ENCODE data around the gene ZNF549.
"Not testable (repeated sequence)": the region's sequence is repeated elsewhere in the genome, so short reads cannot be mapped to it uniquely, and the experiment has no call there.

Gene ZNF549

DNA sequence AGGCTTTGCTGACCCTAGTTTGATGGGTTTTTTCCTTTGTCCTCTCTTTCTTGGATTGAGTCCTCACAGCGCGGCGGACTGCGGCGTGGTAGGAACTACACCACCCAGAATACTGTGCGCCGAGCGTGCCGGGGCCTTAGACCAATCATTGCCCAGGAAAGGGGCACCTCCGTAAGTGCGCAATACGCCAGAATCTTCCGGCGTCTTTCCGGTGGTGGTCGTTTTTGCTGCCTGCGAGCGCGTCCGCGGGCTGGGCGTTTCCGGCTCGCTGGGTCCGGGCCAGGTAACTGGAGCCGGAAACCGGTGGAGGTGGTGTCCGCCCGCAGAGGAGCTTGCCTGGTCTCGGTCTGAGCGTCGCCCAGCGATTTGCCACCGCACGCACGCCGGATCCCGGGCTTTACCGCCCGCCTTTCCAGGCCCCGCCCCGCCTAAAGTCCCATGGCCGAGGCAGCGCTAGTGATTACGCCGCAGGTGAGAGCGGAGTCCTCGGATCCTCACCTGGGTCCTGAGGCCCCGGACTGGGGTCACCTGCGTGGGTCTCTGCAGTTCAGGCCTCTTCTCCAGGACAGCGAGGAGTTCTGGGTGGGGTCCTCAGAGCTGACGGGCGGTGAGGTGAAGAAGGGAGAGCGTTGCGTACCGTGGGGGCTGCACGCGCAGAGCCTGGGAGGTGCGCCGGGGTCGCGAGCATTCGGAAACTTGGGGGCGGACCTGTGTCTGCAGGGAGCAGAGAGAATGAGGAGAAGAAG, at the start of gene ZNF549:
Gene ZNF549 (plus strand): TSS at position 221 of the 746 bp plus-strand sequence. CDS start 218 bp downstream, at position 439.
- DNase-seq, result peak; percentile 97

DNA sequence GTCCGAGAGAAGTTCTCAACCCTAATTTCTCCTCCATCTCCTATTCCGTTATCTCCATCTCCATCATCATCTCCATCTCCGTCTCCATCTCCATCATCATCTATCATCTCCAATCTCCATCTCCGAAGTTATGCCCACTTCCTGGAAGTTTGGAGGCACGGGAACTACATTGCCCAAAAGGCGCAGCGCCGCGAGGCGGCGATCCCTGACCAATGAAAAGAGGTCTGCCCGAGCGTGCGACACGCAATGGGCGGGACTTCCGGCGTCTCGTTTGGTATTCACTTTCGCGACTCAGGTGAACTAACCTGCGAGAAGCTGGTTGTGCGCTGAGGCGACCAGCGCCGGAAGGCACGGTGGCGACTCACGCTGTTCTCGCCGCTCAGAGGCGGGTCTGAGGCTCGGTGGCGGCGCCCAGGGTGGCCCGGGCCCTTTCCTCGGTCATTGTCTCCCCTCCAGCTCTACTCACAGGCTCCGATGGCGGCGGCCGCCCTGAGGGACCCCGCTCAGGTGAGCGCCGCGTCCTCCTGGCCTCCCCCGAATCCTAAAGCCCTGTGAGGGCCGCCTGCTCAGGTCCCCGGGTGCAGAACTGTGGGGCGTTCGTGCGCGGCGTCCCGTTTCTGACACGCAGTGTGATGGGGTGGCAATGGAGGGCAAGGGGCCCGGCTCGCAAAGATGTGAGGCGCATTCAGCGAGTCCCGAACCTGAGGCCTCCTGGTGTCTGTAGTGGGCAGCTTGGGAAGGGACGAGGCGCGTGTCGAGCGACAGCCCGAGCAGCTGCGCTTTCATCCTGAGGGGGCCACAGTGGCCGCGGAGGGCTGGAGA, 39.5 kb upstream of the ZNF549 start, which contains the start of gene ZNF419:
Gene ZNF419 (plus strand): TSS at position 274 of the 822 bp plus-strand sequence. CDS start 201 bp downstream, at position 475.
- DNase-seq, result peak; percentile 94

DNA sequence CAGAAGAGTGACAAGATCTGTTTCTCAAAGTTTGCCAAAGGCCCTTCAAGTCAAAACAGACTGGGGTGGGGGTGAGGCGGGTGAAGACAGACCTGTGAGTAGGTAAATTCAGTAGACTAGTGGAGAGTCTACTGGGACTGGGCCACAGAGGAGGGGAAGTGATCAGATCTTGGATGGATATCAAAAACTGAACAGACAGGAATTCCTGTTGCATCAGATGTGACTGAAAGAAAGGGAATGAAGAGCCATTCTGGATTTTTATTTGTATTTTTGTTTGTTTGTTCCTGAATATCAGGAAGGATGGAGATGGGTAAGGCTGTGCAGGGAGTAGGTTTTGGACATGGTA, 38.9 kb upstream of the ZNF549 start:
- DNase-seq, result not testable (repeated sequence)

DNA sequence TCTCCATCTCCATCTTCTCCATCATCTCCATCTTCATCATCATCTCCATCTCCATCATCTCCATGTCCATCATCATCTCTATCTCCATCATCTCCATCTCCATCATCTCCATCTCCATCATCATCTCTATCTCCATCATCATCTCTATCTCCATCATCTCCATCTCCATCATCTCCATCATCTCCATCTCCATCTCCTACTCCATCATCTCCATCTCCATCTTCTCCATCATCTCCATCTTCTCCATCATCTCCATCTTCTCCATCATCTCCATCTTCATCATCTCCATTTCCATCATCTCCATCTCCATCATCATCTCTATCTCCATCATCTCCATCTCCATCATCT, 27.9 kb upstream of the ZNF549 start:
- not testable (repeated sequence) for DNase-seq

DNA sequence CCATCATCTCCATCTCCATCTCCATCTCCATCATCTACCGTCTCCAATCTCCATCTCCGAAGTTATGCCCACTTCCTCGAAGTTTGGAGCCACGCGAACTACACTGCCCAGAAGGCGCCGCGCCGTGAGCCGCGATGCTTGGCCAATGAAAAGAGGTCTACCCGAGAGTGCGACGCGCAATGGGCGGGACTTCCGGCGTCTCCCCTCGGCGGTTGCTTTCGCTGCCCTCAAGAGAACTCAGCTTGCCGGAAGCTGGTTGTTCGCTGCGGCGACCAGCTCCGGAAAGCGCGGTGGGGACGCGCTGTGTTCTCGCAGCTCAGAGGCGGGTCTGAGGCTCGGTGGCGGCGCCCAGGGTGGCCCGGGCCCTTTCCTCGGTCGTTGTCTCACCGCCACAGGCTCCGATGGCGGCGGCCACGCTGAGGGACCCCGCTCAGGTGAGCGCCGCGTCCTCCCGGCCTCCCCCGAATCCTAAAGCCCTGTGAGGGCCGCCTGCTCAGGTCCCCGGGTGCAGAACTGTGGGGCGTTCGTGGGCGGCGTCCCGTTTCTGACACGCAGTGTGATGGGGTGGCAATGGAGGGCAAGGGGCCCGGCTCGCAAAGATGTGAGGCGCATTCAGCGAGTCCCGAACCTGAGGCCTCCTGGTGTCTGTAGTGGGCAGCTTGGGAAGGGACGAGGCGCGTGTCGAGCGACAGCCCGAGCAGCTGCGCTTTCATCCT, 27.3 kb upstream of the ZNF549 start, which contains the start of gene ZNF773:
Gene ZNF773 (plus strand): TSS at position 259 of the 716 bp plus-strand sequence. CDS start 143 bp downstream, at position 402.
- DNase-seq, result peak; percentile 98

DNA sequence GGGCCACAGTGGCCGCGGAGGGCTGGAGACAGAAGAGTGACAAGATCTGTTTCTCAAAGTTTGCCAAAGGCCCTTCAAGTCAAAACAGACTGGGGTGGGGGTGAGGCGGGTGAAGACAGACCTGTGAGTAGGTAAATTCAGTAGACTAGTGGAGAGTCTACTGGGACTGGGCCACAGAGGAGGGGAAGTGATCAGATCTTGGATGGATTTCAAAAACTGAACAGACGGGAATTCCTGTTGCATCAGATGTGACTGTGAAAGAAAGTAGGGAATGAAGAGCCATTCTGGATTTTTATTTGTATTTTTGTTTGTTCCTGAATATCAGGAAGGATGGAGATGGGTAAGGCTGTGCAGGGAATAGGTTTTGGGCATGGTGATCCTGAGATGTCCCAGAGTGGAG, 26.8 kb upstream of the ZNF549 start:
- DNase-seq, result peak; percentile 26

DNA sequence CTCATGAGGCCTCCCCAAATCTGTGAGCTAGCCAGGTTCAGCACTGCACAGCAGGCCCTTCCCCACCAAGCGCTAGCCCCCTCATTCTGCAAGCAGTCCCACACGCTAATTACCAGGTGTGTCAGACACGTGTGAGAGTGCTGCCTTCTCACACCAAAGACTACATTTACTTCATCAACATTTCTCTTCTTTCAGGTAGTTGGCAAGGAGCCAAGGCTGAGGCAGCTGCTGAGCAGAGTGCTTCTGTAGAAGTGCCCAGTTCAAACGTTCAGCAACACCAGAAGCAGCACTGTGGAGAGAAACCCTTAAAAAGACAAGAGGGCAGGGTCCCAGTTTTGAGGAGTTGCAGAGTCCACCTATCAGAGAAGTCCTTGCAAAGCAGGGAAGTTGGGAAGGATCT, 21.0 kb upstream of the ZNF549 start:
- DNase-seq, result no peak

DNA sequence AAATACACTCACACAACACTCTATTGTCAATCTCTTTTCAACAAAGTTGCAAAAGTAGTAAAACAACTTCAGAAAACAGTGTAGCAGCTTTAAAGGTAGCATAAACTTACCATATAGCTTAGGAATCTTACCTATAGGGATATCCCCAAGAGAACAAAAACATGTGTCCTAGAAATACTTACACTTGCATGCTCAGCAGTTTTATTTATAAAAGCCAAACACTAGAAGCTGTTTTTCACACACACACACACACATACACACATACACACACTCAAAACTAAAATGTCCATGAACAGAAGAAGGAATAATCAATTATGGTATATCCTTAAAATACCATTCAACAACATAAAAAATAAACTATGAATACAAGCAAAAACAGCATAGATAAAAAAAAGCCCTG, 15.7 kb upstream of the ZNF549 start:
- no peak for DNase-seq

DNA sequence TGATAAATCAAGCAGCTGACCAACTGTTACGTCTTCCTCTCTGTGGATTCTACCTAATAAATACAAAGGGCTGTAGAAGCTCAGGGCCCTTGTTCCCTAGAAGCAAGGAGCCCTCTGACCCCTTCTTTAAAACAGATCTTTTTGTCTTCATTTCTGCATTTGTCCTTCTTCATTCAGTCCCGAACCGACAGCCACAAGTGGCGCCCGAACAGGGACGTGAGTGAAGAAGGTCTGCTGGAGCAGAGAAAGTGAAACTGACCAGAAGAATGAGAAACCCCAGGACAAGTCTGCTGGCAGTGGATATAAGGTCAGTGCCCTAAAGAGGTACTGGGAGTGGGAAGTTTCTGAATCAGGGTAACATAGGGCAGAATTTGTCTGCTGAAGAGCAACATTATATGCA, 14.3 kb upstream of the ZNF549 start:
- no peak for DNase-seq

DNA sequence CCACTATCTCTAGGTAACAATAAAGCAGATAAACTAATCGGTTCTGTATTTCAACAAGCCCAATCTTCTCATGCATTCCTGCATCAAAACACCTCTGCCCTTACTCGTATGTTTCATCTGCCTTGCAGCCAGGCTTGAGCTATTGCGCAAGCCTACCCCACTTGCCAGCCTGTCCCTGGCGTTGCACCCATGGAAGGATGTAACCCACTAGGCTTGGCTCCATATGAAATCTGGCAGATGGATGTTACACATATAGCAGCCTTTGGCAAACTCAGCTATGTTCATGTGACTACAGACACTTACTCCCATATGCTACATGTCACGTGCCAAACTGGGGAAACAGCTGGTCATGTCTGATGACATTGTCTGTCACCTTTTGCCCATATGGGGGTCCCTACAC, 11.9 kb upstream of the ZNF549 start:
- DNase-seq, result no peak

DNA sequence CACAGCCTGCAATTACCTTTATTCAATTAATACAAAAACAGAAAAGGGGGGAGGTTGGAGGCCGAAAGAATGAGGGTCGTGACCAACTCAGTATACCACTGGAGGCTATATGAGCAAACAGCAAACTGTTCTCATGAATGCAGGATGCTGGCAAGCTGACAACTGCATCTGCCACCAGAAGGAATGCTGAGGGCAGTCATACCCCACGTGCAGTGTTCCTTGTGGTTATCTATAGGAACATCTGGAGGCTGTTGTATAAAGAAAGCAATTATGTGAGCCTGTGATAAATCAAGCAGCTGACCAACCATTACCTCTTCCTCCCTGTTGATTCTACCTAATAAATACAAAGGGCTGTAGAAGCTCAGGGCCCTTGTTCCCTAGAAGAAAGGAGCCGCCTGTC, 9.1 kb upstream of the ZNF549 start:
- not testable (repeated sequence) for DNase-seq

DNA sequence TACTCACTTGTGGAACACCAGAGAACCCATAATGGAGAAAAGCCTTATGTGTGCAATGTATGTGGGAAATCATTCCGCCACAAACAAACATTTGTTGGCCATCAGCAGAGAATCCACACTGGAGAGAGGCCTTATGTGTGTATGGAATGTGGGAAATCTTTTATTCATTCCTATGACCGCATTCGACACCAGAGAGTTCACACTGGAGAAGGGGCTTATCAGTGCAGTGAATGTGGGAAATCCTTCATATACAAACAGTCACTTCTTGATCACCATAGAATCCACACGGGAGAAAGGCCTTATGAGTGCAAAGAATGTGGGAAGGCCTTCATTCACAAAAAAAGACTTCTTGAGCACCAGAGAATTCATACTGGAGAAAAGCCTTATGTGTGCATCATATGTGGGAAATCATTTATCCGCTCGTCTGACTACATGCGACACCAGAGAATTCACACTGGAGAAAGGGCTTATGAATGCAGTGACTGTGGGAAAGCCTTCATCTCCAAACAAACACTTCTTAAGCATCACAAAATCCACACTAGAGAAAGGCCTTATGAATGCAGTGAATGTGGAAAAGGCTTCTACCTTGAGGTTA, 10.9 kb downstream of the ZNF549 start:
- DNase-seq, result no peak

DNA sequence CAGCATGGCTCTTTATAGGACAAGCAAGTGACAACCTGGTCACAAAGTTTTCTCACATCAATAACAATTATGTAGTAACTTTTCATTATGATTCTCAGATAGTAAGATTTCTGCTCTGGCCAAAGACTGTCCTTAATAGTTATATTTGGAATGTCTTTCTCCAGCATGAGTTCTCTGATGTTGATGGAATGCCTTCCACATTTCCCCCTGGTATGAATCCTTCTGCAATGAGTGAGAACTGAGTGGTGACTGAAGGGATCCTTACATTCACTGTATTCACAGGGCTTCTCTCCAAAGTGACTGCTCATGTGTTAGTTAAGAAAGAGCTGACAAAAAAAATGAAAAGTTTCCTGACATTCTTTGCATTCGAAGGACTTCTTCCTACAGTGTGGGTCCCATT, 19.4 kb downstream of the ZNF549 start:
- no peak for DNase-seq

DNA sequence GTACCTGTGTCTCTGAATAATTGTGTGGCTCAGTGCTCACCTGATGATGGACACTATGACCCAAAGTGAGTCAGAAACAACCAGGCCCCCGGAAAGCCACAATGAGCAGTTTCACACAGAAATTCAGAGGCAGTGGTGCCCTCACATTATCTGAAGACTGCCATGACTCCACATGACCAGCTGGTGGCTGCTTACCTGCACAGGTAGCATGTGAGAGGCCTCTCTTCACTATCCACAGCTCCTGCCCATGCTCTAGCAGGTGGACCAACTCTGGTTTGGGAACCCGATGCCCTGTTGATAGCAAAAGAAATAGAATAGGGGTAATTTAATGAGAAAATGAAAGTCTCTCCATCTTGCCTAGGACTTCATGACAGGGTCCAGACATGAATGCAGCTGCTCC, 25.3 kb downstream of the ZNF549 start:
- no peak for DNase-seq

DNA sequence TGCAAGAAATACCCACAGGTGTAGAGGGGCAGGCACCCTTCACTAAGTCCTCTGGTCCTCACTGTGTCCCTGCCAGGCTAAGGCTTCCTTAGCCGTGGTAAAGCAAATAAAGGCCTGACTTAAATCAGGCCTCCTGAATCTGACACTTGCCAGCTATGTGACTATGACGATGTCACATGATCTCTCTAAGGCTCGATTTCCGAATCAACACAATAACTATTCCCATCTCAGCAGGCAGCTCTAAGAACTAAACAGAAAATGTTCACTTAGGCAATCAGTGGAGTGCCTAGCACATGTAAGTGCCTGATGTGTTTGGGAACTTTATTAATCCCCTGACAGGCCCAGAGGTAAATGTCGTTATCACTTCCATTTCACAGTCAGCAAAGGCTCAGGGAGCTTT, 30.5 kb downstream of the ZNF549 start:
- no peak for DNase-seq

DNA sequence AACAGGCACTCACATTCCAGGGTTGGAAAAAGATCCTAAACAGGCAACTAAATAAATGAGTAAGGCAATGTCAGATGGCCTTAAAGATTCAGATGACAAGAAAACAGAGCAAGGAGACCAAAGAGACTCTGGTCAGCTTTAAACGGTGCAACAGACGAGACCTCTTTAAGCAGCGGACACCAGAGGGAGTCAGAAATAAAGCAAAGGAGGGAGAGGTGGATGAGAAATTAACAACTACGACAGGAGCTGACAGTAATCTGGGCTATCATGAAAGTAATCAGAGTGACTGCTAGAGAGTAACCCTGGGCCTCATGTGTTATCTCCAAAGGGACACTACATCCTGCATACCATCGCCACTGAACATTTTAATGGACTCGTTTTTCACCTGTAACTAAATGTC, 31.4 kb downstream of the ZNF549 start:
- DNase-seq, result peak; percentile 48

DNA sequence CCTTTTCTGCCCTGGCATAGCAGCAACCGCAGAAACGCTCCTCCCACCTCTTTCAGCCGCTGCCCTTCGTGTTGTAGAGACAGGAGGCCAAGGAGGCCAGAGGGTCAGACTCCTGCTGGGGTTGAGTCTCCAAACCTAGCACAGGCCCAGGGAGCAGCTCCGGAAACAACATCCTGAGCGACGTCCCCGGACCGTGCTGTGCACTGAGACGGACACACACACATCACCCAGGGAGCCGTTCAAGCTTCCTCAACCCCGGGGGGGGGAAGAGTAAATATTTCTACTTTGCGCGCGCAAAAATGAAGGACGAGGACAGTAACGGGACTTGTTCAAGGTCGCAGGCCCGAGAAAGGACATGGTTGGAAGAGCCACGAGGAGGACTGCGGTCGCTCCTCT, 31.9 kb downstream of the ZNF549 start:
- peak; percentile 62 for DNase-seq

DNA sequence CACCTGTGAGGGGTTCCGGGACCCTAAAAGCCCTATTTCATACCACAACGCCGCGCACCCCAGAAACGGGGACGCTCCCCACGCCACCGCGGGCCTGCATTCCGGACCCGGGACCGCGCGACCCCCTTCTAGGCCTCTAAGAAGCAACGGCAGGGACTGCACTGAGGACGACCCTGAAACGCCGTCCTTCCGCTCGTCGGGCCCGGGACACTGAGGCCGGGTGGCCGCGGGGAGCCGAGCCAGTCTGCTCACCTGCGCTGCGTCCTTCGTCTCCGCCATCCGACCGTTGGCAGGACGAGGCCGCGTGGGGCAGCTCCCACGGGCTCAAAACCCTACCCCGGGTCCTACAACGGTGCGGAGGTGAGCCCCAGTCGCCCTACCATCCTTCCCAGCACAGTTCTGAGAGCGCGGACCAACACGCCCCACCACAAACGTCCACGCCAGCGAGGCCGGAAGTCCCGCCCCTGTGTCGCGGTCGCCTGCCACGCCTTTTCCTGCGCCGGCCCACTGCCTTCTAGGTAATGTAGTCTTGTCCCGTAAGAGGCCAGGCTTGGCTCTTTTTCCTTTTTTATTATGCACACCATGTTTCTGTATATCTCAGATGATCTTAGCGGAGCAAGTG, 32.4 kb downstream of the ZNF549 start, which contains the start of gene ZNF550:
Gene ZNF550 (minus strand): TSS at position 460 of the 622 bp plus-strand sequence. CDS start 181 bp downstream, at position 279.
- peak; percentile 96 for DNase-seq

DNA sequence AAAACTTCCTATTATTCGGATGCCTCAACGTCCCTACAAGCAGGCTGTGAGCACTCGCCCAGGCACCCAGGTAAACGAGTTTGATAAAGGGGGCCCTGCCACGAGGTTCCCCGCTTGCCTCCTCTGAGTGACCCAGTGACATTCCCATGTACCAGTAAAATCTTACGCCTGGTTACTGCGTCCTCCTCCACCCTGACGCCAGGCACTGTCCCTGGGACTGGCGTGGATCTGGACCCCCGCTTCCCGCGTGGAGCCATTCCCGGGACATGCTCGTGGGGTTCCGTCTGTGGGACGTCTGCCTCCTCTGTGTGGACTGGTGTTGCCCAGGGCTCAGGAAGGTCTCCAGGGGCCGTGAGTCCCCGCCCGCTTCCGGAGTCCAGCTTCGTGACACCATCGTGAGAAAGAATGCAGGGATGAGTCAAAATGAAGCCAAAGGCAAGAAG, 32.9 kb downstream of the ZNF549 start:
- peak; percentile 13 for DNase-seq

DNA sequence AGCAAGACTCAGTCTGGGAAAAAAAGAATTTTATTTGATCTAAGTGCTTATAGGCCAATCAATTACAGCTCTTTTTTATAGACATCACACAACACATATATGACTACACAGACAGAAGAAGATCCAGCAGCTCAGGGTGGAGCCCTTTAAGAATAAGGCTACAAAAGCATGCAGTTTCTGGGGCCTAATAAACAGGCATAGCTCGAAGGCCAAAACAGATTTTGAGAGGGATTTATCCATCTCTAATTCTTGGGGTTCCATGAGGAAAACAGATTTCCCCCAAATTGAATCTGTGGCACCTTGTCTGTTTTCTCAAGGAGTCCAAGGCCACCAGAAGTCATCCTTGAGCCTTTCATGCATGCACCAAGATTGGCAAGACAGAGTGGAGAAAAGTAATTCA, 36.4 kb downstream of the ZNF549 start:
- DNase-seq, result no peak

DNA sequence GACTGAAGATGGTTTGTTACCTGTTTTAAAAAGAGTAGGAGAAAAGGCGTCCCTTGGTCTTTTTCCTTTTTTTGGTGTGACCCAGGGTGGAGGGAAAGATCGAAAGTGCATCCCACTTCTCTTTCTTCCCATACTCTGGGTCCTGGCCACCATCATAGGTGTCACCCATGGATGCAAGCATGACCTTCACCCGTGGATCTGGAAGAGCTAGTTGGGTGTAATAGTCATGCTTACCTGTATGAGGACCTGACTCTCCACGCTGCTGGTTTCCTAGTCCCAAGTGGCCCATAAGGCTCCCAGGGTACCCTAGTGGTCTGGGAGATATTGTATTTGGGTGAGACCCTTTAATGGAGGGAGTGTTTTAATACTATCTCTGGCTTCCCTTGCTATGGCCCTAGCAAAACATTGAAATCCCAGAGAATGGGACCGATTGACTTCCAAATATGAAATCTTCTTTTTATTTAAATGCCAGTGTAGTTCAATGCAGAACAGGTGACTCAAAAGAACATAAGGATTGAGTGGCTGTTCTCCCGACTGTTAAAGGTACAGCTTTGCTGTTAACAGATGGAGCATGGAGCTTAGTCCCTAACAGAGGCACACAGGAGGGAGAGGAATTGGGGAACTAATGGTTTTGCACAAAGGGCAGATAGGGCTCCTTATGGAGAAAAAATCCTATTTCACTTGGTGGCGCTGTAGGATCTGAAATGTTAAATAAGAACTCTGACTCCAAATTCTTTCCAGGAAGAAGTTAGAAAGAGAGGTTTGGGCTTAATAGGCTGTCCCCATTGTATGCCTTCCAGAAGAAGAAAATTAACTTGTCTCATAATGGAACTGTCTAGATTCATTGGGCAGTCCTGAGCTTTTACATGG, 39.5 kb downstream of the ZNF549 start:
- DNase-seq, result peak; percentile 39
